Parathyroid adenoma (tissue), 2 donors: ENCODE results near the gene ADH5.

Source experiments
- H2AFZ ChIP-seq: fragments of 300-600 bp; sonication (generic); one replicate; pipeline ENCODE4 v1.7.0; 2017; ENCODE audit warnings: antibody characterized with exemption, mild to moderate bottlenecking
- H3K27ac ChIP-seq: fragments of 300-600 bp; sonication (generic); one replicate; pipeline ENCODE4 v1.7.0; 2017
- H3K27me3 ChIP-seq: fragments of 300-600 bp; sonication (generic); one replicate; pipeline ENCODE4 v1.7.0; 2017; ENCODE audit warnings: low read length; ENCODE audit not compliant: control insufficient read depth, insufficient read depth
- H3K36me3 ChIP-seq: fragments of 300-600 bp; sonication (generic); one replicate; pipeline ENCODE4 v1.7.0; 2017; ENCODE audit warnings: low read length; ENCODE audit not compliant: control insufficient read depth, insufficient read depth
- H3K4me1 ChIP-seq: fragments of 300-600 bp; sonication (generic); one replicate; pipeline ENCODE4 v1.7.0; 2017; ENCODE audit warnings: control low read depth
- H3K4me2 ChIP-seq: fragments of 300-600 bp; sonication (generic); one replicate; pipeline ENCODE4 v1.7.0; 2017; ENCODE audit warnings: low read length
- H3K4me3 ChIP-seq: fragments of 300-600 bp; sonication (generic); one replicate; pipeline ENCODE4 v1.7.0; 2017; ENCODE audit warnings: low read depth, low read length
- H3K79me2 ChIP-seq: fragments of 300-600 bp; sonication (generic); one replicate; pipeline ENCODE4 v1.7.0; 2017; ENCODE audit warnings: control low read depth
- H3K9ac ChIP-seq: fragments of 300-600 bp; sonication (generic); one replicate; pipeline ENCODE4 v1.7.0; 2017; ENCODE audit warnings: mild to moderate bottlenecking
- H3K9me3 ChIP-seq: fragments of 300-600 bp; sonication (generic); one replicate; pipeline ENCODE4 v1.7.0; 2017; ENCODE audit warnings: low read length; ENCODE audit not compliant: control insufficient read depth
- CTCF ChIP-seq: fragments of 300-600 bp; sonication (generic); IDR thresholded peaks from one replicate; pipeline ENCODE4 v1.7.0; 2017; ENCODE audit warnings: antibody characterized with exemption, mild to moderate bottlenecking
- donor health status: primary hyperparathyroidism.

ADH5 gene

DNA sequence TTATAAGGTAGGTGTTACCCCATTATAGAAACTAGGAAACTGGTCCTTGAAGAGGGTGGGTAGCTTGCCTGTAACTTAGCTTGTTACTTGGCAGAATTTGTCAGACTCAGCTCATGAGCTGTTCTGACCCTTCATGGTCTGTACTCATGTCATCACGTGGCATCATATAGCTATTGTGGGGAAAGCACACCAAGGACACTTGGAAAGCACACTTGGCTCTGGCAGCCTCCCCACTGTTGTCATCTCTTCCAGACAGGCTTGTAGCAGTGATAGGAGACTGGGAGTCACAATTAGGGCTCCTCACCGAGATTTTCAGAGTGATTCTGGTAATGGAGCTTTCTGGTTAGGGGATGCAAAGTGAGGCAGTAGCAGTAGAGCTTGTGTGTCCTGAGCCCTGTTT lies 30.4 kb downstream of the ADH5 start:
- no peak for TF ChIP-seq CTCF
- Histone ChIP-seq H3K4me2 (no peak overlapping the region), H3K27me3 (no peaks in the 10 kb centered on the region), H3K79me2 (no peaks in the 10 kb centered on the region), H3K4me1 (no peaks in the 10 kb centered on the region), H2AFZ (no peak overlapping the region), H3K36me3 (no peaks in the 10 kb centered on the region), H3K27ac (no peak overlapping the region), H3K9me3 (no peaks in the 10 kb centered on the region), H3K9ac (no peak overlapping the region), H3K4me3 (no peak overlapping the region)

DNA sequence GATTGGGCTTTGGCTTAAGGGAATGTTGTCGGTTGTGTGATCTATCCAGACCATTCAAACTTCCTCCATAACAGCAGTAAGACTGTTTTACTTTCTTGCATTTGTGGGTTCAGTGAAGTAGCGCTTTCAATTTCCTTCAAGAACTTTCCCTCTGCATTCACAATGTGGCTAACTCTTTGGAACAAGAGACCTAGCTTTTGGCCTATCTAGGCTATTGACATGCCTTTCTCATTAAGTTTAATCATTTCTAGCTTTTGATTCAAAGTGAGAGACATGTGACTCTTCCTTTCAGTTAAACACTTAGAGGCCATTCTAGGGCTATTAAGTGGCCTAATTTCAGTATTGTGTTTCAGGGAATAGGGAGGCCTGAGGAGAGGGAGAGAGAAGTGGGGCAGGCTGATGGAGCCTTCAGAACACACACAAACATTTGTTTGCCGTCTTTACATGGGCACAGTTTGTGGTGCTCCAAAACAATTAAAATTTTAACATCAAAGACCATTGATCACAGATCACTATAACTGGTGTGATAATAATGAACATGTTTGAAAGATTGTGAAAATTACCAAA lies 34.1 kb downstream of the ADH5 start:
- Histone ChIP-seq H3K79me2 (no peaks in the 10 kb centered on the region), H3K27me3 (no peaks in the 10 kb centered on the region)
- no peak for TF ChIP-seq CTCF

GRCh38 chr4:99052902-99053301 lies 35.7 kb downstream of the ADH5 start:
- no peaks in the 10 kb centered on the region for H3K27me3 ChIP-seq
- TF ChIP-seq CTCF = no peak
- H2AFZ ChIP-seq = no peak overlapping the region
- H3K4me3 ChIP-seq = no peak overlapping the region
- no peak overlapping the region for H3K9ac ChIP-seq
- H3K4me1 ChIP-seq = no peaks in the 10 kb centered on the region
- no peaks in the 10 kb centered on the region for H3K36me3 ChIP-seq
- H3K4me2 ChIP-seq = no peak overlapping the region
- H3K27ac ChIP-seq = no peak overlapping the region
- H3K79me2 ChIP-seq = no peaks in the 10 kb centered on the region
- H3K9me3 ChIP-seq = no peaks in the 10 kb centered on the region

More for the DNA sequence above, 34.1 kb downstream of the ADH5 start:
- Histone ChIP-seq H2AFZ (no peak overlapping the region), H3K9ac (no peak overlapping the region), H3K36me3 (no peaks in the 10 kb centered on the region), H3K4me1 (no peaks in the 10 kb centered on the region), H3K27ac (no peak overlapping the region), H3K9me3 (no peaks in the 10 kb centered on the region), H3K4me3 (no peak overlapping the region), H3K4me2 (no peak overlapping the region)

DNA sequence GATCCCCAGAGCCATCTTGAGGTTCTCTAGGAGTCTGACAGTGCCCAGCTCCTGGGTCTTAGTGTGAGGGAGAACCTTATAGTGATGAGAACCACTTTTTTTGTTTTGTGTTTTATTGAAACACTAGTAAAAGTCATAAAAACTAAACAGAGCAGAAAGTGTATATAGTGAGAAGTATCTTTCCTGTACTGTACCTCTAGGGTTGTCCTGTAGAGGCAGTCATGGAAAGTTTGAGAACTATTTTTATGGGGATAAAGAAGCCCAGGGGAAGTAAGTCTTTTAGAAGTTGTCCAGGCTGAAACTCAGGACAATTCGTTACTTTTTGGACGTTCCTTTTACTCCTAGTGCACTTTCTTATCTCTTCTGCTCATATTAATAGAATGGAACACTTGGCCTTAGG lies 40.9 kb downstream of the ADH5 start:
- no peak overlapping the region for H3K4me3 ChIP-seq
- no peaks in the 10 kb centered on the region for H3K9me3 ChIP-seq
- H3K36me3 ChIP-seq = no peaks in the 10 kb centered on the region
- no peaks in the 10 kb centered on the region for H3K27me3 ChIP-seq
- H2AFZ ChIP-seq = no peak overlapping the region
- no peak for TF ChIP-seq CTCF
- no peaks in the 10 kb centered on the region for H3K79me2 ChIP-seq
- no peak overlapping the region for H3K4me2 ChIP-seq
- no peak overlapping the region for H3K27ac ChIP-seq
- no peaks in the 10 kb centered on the region for H3K4me1 ChIP-seq
- H3K9ac ChIP-seq = no peak overlapping the region

DNA sequence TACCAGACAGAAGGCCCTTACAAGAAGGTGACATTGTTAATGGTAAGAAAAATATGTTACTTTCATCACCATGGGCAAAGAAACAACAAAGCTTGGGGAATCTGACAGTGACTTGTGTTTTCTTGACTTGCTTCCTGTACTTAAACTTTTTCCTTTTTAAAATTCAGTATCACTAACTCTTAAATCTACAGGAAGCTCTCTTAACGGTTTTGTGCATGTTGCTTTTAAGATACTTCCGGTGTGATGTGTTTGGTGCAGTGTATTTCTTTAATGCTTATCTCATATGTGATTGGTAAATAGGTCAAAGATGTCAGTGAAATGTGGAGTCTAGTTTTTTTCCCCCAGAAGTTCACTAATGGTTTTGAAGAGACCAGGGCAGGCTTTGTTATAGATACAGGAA lies 45.2 kb downstream of the ADH5 start:
- no peak overlapping the region for H3K9ac ChIP-seq
- no peaks in the 10 kb centered on the region for H3K79me2 ChIP-seq
- TF ChIP-seq CTCF = no peak
- no peak overlapping the region for H2AFZ ChIP-seq
- no peaks in the 10 kb centered on the region for H3K27me3 ChIP-seq
- no peak overlapping the region for H3K4me3 ChIP-seq
- no peak overlapping the region for H3K4me2 ChIP-seq
- no peaks in the 10 kb centered on the region for H3K36me3 ChIP-seq
- H3K4me1 ChIP-seq = no peaks in the 10 kb centered on the region
- no peaks in the 10 kb centered on the region for H3K9me3 ChIP-seq
- no peak overlapping the region for H3K27ac ChIP-seq
